Measurements from ENCODE around the gene SERPINA4.

DNA sequence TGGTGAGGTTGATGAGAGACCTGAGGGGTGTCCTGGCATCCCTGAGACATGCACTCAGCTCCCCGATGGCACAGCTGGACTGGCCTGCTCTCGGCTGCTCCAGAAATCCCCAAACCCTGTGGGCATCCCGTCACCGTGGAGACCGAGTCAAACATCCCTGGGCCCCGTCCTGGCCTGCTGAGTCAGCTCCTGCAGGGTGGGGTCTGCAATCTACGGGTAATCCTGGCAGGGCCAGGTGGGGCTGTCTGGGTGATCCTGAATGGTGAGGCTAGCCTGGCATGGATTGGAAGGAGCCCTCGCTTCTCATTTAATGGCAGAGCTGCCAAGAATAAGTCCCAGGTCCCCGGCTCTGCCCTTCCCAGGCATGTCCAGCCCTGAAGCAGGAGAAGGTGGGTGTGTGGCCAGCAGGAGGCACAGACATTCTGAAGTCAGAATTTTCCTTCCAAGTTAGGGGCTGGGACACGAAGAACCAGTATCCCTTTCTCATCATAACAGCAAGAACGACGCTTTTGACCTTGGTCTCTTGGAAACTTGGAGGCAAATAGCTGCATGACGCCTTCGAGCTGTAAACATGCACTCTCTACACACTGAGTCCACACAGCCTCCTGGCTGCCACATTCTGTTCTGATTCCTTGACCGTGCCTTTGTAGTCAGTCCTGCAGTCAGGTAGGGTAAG is 17.7 kb upstream of the SERPINA4 start:
- no peak for TF ChIP-seq CTCF (IDR thresholded peaks at IDR 0.05)
- no peak for TF ChIP-seq ZFX (IDR thresholded peaks at IDR 0.05; ENCODE audit: borderline replicate concordance)
